HPDE6-E6E7 (cell line): Measurements from ENCODE around the gene TRIM32.
"Not testable (repeated sequence)": the region's sequence is repeated elsewhere in the genome, so short reads cannot be mapped to it uniquely, and the experiment has no call there.

Experiments used
- DNase-seq: peaks from one replicate; pipeline ENCODE4 v3.0.0; 2011; ENCODE audit warnings: missing footprints; ENCODE audit errors: extremely low spot score

Gene TRIM32

DNA sequence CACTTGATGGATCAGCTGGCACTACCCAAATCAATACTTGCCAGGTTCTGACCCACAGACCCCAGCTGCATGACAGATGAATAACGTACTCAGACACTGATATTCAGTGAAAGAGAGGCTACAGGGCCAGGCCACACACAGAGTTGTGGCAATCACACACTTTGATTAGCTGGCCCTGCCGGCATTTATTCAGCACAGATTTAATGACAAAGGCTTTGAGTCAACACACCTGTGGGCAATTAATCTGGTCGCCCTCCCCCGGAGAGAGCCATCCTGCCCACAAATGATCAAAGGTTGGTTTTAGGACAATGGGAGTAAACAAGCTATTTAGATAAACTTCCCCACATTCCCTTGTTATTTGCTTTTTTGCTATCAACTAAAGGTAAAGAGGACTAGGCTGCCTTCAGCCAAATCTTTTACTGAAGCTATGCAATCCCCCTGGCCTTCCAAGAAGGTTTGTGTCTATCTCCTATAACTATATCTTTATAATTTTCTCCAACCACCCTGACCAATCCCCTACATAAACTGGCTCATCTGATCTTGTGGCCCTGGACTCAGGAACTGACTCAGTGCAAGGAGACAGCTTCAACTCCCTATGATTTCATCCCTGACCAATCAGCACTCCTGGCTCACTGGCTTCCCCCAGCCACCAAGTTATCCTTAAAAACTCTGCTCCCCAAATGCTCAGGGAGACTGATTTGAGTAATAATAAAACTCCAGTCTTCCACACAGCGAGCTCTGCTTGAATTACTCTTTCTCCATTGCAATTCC is 12.7 kb upstream of the TRIM32 start:
- DNase-seq, result no peak

DNA sequence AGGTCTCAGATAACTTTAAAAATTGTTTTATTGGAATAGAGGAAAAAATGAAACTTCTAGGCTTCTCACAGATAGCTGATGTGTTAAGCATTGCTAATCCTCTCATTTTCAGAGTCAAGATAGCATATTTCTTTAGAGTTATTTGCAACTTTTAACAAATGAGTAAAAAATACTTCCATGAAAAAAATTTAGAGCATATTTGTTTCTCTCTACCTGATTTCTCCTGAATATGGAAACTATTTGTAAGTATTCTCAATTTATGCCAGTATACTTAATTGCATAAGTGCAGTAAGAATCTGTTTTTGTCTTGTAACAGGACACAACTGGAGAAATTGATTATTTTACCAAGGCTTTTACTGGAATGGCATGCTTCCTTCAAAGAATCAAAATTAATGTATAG is 3.6 kb upstream of the TRIM32 start:
- DNase-seq, result no peak

DNA sequence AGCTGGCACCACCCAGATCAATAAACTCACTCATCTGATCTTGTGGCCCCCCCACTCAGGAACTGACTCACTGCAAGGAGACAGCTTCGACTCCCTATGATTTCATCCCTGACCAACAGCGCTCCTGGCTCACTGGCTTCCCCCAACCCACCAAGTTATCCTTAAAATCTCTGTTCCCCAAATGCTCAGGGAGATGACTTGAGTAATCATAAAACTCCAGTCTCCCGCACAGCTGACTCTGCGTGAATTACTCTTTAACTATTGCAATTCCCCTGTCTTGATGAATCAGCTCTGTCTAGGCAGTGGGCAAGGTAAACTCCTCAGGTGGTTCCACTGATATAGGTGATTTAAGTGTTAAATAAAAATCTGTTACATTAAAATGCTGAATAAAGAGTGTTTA is 1.9 kb upstream of the TRIM32 start:
- no peak for DNase-seq

DNA sequence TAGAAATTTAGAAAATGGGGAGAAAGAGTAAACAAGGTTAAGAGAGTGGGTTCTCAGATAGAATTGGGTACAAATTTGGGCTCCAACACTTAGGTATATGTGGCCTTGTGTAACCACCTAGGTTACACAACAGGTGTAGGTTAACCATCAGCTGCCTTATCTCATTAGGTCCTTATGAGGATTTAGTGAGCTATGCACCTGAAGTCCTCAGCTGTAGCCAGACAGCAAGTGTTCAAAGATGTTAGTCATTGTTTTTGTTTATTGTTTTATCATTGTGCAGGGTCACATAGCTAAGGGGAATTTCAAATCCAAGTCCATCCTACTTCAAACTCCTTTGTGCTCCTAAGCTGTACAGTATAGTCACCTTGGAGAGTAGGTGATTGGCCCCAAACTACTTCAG is 970 bp upstream of the TRIM32 start:
- no peak for DNase-seq

DNA sequence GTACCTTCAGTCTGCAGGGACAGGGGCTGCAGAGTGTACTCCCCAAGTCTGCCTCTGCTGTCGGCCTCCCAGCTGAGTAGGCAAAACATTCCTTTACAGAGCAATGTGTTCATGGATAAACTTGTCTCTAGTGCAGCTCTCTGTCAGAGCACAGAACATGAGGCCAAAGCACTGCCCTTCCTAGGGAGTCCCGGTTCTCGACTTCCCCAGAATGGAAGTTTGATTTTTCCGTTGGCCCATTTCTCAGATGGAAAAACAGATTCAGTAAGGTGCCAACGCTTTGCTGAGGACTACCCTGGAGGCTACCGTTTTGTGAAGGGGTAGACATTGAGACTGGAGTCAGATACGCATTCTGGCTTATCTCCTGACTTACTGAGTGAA is 422 bp upstream of the TRIM32 start:
- no peak for DNase-seq

DNA sequence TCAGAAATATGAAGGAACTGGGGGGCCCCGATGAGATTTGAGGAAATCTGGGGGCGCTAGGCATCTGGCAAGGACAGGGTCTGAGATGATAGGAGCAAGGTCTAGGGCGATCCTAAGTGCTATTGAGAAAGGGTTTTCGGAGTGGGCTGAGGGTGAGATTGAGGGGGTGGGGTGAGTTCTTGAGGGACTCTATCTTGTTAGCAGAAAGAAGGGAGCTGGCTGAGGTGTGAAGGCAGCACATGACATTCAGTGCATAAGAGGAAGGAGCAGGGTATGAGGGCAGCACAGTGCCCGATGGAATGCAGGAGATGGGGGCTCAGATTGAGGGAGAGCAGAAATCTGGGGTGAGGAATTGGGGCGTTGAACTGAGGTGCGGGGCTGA is 640 bp downstream of the TRIM32 start:
- DNase-seq, result no peak

DNA sequence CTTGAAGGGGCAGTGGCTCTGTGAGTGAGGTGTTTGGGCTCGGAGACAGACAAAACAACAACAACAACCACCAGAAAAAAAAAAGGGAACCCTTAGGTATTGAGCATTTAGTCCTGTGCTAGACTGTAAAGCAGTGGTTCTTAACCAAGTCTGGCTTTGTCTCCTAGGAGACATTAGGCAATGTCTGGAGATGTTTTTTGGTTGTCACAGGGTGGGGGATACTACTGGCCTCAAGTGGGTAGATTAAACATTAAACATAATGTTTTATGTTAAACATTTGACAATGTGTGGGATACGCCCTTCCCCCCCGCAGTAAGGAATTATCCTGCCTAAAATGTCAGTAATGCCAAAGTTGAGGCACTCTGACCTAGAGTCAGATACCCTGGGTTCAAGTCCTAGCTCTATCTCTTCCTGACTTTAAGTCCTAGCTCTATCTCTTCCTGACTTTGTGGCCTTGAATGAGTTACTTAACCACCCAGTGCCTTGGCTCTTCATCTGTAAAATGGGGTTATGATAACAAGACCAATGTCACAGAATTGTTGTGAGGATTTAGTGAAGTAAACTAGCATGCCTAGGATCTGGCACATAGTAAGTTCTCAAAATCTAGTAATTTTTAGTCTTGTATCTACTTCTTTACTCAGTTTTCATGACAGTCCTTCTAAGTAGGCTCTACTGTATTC is 1.8 kb downstream of the TRIM32 start:
- no peak for DNase-seq

DNA sequence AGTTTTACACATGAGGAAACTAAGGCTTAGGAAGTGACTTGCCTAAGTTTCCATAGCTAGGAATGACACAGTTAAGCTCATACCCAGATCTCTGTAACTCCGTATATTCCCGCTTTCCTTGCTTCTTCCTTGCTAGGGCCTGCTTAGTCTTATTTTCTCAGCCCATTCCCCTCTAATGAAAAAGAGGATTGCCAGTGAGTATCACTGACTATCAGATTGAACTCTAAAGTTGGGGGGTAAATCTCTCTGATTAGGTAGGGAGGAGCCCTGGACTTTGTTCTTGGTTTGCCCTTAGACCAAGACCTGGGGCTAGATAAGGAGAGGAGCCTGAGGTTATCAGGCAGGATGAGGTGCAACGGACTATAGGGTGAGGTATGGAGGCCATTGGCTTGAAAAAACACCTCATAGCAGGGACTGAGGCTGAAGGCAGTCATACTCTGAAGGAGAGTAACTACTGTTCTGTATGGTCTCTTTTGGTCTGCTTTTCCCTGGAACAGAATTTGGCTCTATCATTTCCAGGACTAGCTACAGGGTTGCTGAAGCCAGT is 2.5 kb downstream of the TRIM32 start:
- DNase-seq, result no peak

DNA sequence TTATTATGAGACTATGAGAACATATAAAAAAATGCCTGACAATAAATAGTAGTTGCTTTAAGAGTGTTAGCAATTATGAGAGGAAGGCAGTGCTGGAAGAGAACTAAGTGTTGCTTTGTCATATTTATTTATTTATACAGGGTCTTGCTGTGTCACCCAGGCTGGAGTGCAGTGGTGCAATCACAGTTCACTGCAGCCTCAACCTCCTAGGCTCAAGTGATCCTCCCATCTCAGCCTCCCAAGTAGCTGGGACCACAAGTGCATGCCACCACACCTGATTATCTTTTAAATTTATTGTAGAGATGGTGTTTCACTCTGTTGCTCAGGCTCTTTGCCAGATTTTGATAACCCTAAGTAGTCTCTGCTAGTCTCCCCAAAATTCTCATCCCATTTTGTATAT is 3.7 kb downstream of the TRIM32 start:
- DNase-seq, result not testable (repeated sequence)

DNA sequence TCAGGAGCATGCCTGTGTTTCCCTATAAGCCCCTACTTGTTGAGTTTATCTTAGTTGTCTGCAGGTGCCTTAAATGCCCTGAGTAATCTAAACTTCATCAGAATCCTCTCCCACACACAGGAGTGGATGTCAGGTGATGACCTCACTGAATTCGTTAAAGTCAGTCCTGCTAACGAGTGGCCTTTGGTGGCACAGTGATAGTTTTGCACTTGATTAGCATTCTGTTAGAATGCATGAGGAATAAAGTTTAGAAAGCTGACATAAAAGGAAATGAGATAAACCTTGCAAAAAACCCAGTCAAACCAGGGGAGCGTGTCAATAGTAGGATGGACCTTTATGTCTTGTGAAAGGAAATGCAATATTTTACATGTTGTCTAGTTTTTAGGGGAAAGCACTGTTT is 4.5 kb downstream of the TRIM32 start:
- DNase-seq, result no peak

DNA sequence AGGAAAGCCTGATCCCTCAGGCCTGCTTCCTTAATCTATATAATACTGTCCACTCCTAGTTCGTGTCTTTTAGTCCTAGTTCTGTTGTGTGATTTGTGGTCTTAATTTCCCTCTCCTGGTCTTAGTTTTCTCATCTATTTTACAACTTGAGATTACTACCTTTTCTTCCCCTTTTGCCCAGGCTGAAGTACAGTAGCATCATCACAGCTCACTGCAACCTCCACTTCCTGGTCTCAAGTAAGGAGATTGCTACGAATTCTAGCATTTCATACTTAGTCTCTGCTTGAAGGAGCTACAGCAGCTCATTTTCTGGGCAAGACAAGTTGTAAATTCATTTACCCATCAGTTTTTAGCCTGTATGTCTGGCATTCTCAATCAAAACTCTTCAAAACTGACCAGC is 5.5 kb downstream of the TRIM32 start:
- DNase-seq, result no peak

DNA sequence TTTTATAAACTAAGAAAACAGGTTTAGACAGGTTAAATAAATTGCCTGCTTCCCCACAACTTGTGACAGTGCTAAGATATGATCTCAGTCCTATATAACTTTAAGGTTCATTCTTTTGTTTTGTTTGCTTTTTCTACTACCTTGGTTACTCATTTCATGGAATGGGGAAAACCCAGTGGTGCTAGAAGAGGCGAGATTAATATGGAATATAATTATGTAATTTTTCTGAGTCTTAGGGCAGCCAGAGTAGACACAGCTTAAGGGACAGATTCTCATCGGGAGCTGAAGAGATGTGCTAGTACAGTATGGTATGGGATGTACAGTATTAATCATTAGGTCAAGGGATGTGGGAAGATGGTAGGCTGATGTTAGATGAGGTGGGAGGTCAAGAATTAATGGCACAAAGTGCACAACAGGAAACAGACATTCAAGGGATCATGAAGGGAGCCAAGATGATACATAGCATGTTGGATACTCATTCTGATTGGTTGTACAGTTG is 6.2 kb downstream of the TRIM32 start:
- DNase-seq, result peak; percentile 28

DNA sequence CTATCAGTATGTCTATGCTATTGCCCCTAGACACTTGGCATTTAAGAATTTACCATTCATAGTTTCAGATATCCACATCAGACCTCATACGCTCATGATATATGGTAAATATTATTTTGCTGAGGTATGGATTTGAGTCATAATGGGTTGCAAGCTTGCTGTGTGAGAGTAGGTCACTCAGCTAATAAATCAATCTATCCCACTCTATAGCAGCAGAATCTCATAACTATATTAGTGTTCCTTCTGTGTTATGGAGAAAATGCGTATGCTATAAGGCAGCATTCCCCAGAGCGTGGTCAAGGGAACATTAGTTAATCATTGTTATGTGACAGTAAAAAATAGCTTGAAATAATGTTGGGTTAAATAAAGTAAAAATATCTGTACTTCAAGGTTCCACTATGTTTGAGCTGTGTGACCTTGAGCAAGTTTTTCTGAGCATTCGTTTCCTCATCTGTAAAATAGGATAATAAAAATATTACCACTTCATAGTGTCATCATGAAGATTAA is 7.7 kb downstream of the TRIM32 start:
- no peak for DNase-seq

DNA sequence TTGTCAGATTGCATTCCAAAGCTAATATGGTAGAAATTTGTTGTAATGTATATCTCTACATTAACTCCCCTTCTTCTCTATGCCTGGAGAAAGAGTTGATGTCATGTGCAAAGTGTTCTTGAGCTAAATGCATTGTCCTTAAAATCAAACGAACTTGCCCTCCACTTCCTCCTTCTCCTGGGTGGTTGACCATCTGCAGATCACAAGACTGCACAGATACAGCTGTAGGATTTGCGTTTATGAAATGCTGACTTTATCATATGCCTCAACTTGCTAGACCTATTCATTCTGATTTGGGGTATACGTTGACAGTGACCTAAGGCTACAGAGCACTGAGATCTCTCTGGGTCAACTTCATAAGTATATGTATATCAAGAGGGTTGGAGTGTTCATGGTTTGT is 8.3 kb downstream of the TRIM32 start:
- no peak for DNase-seq

DNA sequence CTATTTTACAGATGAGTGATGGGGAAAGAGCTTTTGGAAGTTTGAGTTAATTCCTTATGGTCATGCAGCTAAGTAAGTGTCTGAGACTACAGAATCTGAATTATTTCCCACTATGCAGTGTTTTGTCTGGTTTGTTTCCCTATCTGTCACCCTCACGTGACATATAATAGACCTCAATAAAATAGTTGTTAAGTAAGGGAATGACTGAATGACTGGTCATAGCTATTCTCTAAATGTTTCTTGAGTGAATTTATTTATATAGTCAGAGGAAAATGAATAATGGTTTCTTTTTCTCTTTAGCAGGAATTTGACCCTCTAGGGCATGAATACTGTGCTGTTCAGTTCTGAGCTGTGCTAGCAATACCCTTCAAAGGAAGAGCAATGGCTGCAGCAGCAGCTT is 10.3 kb downstream of the TRIM32 start:
- no peak for DNase-seq

DNA sequence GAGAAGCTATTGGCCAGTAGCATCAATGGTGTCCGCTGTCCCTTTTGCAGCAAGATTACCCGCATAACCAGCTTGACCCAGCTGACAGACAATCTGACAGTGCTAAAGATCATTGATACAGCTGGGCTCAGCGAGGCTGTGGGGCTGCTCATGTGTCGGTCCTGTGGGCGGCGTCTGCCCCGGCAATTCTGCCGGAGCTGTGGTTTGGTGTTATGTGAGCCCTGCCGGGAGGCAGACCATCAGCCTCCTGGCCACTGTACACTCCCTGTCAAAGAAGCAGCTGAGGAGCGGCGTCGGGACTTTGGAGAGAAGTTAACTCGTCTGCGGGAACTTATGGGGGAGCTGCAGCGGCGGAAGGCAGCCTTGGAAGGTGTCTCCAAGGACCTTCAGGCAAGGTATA is 10.8 kb downstream of the TRIM32 start:
- no peak for DNase-seq

DNA sequence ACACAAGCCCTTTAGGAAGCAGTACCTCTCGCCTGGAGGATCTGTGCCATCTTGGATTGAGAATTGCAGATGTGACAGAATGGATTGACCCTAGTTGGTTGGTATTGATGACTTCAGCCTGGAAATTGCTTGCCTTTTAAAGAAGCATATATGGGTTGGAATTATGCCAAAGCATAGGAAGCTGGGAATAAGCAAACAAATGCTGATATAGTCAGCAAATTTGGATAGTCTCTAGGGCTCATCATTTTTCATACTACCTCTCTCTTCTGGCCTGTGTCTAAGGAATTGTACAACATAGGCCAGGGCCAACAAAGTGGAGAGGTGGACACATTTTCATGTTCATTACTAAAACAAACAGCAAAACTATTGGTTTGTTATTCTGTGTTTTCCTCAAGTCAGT is 13.2 kb downstream of the TRIM32 start:
- no peak for DNase-seq

DNA sequence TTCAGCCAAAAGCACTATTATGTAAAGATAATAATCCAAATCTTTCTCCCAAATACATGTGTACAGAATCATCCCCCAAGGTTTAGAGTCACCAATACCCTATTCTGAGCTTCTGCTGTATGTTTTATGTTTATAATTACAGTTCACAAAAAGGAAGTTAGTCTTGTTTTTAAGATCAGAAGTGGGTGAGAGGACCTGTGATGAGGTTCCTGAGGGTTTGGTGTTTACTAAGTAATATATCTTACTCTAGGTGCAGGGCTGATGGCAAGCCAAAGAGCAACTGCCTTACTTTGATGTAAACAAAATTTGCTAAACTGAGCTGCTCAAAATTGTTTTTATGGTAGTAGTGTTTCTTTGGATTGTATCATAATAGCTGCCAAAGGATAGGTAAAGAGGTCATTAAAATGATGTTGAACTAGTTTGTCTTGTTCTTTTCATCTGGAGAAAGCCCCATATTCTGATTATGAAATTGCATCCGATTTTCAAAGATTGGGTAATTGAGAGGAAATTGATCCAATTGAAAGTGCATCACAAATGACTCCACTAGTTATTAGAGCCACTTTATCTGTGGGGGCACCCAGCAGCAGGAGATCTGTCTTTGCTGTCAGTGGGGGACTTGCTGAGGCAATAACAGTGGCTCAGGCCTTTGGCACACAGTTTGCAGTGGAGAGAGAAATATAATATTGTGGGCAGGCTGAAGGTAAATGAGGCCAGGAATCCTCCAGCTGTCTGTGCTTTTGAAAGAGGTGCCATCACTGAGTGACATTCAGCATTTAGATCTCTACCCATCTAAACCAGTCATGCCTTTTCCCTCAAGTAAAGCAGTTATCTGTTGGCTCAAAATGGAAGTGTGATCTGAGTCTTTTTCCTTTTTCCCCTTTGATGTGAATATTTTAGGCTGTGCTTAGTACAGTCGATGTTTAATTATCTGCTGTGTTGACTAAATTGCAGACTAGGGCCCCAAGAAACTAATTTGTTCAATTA is 14.1 kb downstream of the TRIM32 start:
- no peak for DNase-seq

DNA sequence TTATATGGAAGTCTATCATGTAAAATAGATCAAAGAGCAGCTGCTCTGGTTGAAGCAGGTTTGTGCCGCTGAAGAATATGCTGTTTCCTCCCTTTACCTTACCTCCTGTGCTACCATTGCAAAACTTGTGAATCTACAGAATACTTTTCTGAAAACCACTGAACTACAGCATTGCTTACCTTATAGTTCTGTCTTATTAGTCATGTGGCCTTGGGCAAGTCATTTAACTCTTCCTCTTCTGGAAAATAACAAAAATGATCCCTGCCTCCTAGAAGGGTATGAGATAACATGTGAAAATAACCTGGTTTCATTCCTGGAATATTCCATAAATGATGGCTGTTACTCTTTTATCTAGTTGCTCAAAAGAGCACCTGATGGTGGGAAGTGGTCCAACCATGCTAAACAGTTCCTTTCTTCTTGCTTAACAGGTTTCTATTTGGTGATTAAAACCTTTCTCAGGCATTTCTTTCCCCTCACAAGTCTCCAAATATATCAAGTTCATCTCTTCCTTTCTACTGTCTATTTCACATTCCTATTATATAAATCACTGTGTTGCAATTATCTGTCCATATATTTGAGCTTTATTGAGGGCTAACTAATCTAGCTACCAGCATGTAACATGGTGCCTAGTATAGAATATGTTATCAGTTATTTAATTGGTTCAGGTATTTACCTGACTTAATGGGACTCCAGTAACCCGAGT is 15.0 kb downstream of the TRIM32 start:
- DNase-seq, result no peak

DNA sequence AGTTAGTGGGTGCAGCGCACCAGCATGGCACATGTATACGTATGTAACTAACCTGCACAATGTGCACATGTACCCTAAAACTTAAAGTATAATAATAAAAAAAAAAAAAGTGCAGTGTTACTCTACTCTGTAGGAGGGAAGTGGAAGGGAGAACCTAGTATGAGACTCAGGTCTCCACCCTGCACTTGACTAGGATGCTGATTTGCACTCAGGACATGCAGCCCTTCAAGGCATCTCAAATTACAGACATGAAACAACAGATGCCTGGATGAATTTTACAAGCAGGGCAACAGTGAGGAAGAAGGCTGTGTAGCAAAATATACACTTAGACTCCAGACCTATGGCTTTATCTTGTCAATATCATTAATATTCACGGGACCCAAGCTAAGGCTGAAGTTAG is 16.5 kb downstream of the TRIM32 start:
- no peak for DNase-seq

DNA sequence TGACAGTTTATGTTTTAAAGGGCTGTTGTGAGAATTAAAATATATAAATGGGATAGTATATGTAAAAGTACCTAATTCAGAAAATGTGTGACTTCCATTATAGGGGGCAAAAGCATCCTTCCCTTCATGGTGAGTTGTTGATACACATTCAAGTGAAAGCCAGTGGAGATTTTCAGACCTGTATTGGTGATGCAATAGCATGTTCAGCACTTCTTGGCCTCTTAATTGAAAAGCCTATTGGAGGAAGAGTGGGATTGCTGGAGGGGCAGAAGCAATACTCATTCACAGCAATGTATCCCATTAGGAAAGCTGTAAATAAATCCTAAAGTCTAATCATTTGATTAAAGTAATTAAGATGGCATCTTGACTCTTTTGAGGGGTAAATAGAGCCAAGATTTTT is 17.4 kb downstream of the TRIM32 start:
- DNase-seq, result no peak
